ENCODE results near the gene ACSL1. TPM values are rescaled to one million over a fixed set of nuclear protein-coding genes. Genes with fewer than 3 reads are reported as not detected.

ACSL1 gene
- polyA plus RNA-seq, 1 donor from 2014 or later = 30.7 TPM

DNA sequence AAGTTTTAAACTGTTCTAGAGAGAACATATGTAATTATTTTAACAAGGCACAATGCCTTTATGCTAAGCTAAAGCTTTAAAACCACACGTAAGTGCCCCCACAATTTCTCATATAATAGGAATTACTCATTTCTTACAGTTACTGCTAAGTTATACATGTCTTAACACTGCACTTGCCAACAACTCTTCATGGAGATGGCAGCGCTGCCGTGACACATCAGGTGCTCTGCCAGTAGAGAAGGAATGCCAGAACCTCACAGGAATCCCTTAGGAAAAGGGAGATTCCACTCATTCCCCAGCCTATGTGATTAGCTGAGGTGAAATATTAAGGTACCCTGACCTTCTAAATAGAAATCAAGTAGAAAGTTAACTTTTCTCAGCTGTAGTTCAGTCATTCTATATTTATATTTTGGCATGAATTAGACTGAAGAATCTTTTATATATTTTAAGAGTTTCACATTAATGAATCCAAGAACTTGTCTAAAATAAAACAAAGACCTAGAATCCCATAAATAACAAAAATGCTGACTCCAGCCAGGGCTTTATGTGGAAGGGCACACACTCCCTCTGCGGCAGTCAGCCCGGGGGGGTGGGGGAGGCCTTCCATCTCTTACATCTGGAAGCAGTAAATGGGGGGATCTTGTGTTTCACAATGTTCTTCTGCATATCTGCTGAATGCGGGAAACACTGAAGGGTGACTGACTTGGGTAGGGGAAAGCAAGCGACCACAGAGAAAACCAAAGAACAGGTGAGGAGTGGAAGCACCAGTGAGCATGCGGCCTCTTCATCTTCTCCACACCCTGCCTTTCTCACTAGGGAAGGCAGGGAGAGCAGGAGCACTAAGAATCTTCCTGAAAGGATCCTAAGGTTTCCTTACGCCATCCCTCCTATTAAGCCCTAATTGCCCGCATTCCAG lies 23.7 kb downstream of the ACSL1 start:
- Histone ChIP-seq H3K9me3 (ENCODE audit: low read length) (no peaks in the 10 kb centered on the region), H3F3A (ENCODE audit: insufficient read depth, low read length, poor library complexity, severe bottlenecking) (no peaks in the 10 kb centered on the region), H3K36me3 (ENCODE audit: insufficient read depth, low read length) (peaks cover 7% of the 10 kb centered on the region), H3K27me3 (ENCODE audit: insufficient read depth, low read depth, low read length) (peaks cover 9% of the 10 kb centered on the region), H3K4me2 (ENCODE audit: low read length) (no peak overlapping the region), H2AFZ (ENCODE audit: low read depth, low read length) (no peak overlapping the region), H3K9me2 (ENCODE audit: insufficient read depth, low read length) (no peaks in the 10 kb centered on the region), H4K20me1 (ENCODE audit: insufficient read depth) (no peaks in the 10 kb centered on the region), H3K9ac (ENCODE audit: low read length) (no peak overlapping the region), H3K79me2 (replicated peaks; ENCODE audit: insufficient read depth, low read length) (no peaks in the 10 kb centered on the region), H3K27ac (ENCODE audit: low read length) (no peak overlapping the region), H3K4me3 (ENCODE audit: low read length) (no peak overlapping the region)
- TF ChIP-seq RAD21 (conservative IDR thresholded peaks at IDR 0.05) (no peak), EZH2 (IDR thresholded peaks at IDR 0.05; ENCODE audit: borderline replicate concordance, insufficient read depth, low read length, poor library complexity, severe bottlenecking) (no peak), POLR2AphosphoS5 (IDR thresholded peaks at IDR 0.05) (no peak)

DNA sequence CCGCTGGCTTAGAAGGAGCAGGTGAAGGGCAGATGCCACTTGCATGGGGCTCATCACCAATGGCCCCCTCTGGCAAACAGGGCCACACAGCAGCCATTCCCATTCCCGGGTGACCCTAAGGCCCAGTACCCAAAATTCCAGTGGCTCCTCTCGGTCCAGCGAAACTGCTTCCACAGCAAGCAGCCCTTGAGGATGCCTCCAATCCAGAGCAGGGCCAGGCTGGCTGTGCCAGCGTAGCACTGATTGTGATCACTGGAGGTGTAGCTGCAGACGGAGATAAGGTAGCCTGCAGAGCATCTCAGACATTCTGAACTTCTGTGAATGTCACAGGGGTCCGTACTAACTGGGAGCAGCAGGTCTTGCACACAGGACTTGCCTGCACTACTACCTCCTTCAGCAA lies 27.3 kb downstream of the ACSL1 start:
- Histone ChIP-seq H3K9ac (ENCODE audit: low read length) (no peak overlapping the region), H3K9me3 (ENCODE audit: low read length) (no peaks in the 10 kb centered on the region), H3K27ac (ENCODE audit: low read length) (no peak overlapping the region), H3K4me3 (ENCODE audit: low read length) (no peak overlapping the region), H3K27me3 (ENCODE audit: insufficient read depth, low read depth, low read length) (no peaks in the 10 kb centered on the region), H3K79me2 (replicated peaks; ENCODE audit: insufficient read depth, low read length) (no peaks in the 10 kb centered on the region), H3F3A (ENCODE audit: insufficient read depth, low read length, poor library complexity, severe bottlenecking) (no peaks in the 10 kb centered on the region), H4K20me1 (ENCODE audit: insufficient read depth) (no peaks in the 10 kb centered on the region), H3K4me2 (ENCODE audit: low read length) (no peak overlapping the region), H3K9me2 (ENCODE audit: insufficient read depth, low read length) (no peaks in the 10 kb centered on the region), H3K36me3 (ENCODE audit: insufficient read depth, low read length) (peaks cover 7% of the 10 kb centered on the region), H2AFZ (ENCODE audit: low read depth, low read length) (no peak overlapping the region)
- no peak for TF ChIP-seq MXI1 (conservative IDR thresholded peaks at IDR 0.05; ENCODE audit: poor library complexity, severe bottlenecking)
- no peak for TF ChIP-seq TAF1 (IDR thresholded peaks at IDR 0.05; ENCODE audit: low read depth)
- TF ChIP-seq EP300 (conservative IDR thresholded peaks at IDR 0.05; ENCODE audit: poor library complexity, severe bottlenecking) = no peak
- no peak for TF ChIP-seq SMC3 (conservative IDR thresholded peaks at IDR 0.05; ENCODE audit: poor library complexity)
- TF ChIP-seq, protein P1, sequence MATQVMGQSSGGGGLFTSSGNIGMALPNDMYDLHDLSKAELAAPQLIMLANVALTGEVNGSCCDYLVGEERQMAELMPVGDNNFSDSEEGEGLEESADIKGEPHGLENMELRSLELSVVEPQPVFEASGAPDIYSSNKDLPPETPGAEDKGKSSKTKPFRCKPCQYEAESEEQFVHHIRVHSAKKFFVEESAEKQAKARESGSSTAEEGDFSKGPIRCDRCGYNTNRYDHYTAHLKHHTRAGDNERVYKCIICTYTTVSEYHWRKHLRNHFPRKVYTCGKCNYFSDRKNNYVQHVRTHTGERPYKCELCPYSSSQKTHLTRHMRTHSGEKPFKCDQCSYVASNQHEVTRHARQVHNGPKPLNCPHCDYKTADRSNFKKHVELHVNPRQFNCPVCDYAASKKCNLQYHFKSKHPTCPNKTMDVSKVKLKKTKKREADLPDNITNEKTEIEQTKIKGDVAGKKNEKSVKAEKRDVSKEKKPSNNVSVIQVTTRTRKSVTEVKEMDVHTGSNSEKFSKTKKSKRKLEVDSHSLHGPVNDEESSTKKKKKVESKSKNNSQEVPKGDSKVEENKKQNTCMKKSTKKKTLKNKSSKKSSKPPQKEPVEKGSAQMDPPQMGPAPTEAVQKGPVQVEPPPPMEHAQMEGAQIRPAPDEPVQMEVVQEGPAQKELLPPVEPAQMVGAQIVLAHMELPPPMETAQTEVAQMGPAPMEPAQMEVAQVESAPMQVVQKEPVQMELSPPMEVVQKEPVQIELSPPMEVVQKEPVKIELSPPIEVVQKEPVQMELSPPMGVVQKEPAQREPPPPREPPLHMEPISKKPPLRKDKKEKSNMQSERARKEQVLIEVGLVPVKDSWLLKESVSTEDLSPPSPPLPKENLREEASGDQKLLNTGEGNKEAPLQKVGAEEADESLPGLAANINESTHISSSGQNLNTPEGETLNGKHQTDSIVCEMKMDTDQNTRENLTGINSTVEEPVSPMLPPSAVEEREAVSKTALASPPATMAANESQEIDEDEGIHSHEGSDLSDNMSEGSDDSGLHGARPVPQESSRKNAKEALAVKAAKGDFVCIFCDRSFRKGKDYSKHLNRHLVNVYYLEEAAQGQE (IDR thresholded peaks at IDR 0.05; ENCODE audit: borderline replicate concordance) = no peak
- no peak for TF ChIP-seq POLR2AphosphoS5 (IDR thresholded peaks at IDR 0.05)
- TF ChIP-seq EZH2 (IDR thresholded peaks at IDR 0.05; ENCODE audit: borderline replicate concordance, insufficient read depth, low read length, poor library complexity, severe bottlenecking) = no peak
- TF ChIP-seq RAD21 (conservative IDR thresholded peaks at IDR 0.05) = no peak
- TF ChIP-seq, protein P2, sequence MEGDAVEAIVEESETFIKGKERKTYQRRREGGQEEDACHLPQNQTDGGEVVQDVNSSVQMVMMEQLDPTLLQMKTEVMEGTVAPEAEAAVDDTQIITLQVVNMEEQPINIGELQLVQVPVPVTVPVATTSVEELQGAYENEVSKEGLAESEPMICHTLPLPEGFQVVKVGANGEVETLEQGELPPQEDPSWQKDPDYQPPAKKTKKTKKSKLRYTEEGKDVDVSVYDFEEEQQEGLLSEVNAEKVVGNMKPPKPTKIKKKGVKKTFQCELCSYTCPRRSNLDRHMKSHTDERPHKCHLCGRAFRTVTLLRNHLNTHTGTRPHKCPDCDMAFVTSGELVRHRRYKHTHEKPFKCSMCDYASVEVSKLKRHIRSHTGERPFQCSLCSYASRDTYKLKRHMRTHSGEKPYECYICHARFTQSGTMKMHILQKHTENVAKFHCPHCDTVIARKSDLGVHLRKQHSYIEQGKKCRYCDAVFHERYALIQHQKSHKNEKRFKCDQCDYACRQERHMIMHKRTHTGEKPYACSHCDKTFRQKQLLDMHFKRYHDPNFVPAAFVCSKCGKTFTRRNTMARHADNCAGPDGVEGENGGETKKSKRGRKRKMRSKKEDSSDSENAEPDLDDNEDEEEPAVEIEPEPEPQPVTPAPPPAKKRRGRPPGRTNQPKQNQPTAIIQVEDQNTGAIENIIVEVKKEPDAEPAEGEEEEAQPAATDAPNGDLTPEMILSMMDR (IDR thresholded peaks at IDR 0.05; ENCODE audit: poor library complexity, severe bottlenecking) = no peak
